Measurements from ENCODE around the gene FAHD2B.
"Not testable (repeated sequence)": the region's sequence is repeated elsewhere in the genome, so short reads cannot be mapped to it uniquely, and the experiment has no call there.

FAHD2B gene

GRCh38 chr2:97067279-97068004 is 27.2 kb downstream of the FAHD2B start:
- DNase-seq, result no peak

- DNase-seq, result not testable (repeated sequence)
Measured at GRCh38 chr2:97066030-97066429, 28.7 kb downstream of the FAHD2B start.

- not testable (repeated sequence) for DNase-seq
Measured at GRCh38 chr2:97062020-97062419, 32.7 kb downstream of the FAHD2B start.

- not testable (repeated sequence) for DNase-seq
Measured at GRCh38 chr2:97059782-97060181, 34.9 kb downstream of the FAHD2B start.

GRCh38 chr2:97056150-97056549 is 38.5 kb downstream of the FAHD2B start:
- DNase-seq, result not testable (repeated sequence)

- DNase-seq, result not testable (repeated sequence)
Measured at GRCh38 chr2:97050032-97050431, 44.6 kb downstream of the FAHD2B start.

- not testable (repeated sequence) for DNase-seq
Measured at GRCh38 chr2:97048448-97048847, 46.2 kb downstream of the FAHD2B start.

GRCh38 chr2:97046676-97047075 is 48.0 kb downstream of the FAHD2B start:
- not testable (repeated sequence) for DNase-seq

GRCh38 chr2:97045895-97046499 is 48.7 kb downstream of the FAHD2B start:
- not testable (repeated sequence) for DNase-seq
